ENCODE results near the gene NSF. TPM values are rescaled to one million over a fixed set of nuclear protein-coding genes. Genes with fewer than 3 reads are reported as not detected.
A peak's percentile ranks its signal among the peaks of the same experiment; 100 is the strongest.

Gene NSF
- polyA plus RNA-seq, 1 donor = 29.6 TPM

DNA sequence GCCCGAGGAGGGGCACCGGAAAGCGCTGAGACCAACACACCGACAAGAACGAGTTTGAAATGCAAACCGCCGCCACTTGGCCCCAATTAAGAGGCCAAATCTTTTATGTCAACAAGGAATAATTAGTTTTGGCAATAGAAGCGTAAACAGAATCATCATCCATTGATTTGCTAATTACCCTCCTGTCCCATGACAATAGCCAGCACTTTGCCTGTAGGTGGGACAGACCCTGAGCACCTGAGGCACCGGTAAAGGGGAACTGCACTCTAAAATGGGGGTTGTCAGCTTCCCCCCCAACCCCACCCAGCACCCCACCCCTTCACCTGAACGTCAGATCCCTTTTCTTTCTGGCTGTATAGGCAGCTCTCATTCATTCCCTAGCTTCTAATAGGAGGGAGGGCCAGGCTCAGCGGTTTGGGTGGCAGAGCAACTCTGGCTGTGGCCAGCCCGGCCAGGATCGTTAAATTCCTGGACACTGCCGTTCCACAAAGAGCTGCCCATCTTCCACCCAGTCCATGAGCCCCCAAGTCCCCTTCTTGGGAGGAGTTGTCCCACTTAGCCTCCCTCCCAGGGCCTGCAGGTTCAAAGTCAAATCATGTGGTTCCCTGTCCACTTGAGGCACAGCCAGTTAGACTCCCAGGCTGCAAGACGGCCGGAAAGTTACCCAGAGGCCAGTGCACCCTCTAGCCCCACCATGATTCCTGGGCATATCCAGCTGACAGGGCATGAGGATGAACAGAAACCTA is 182.2 kb downstream of the NSF start:
- no CpG with 5 or more reads among the region's 16 CpGs for WGBS (ENCODE audit: insufficient coverage, low lambda C conversion rate)
- peaks cover 4% of the 10 kb centered on the region for H3K27me3 ChIP-seq (ENCODE audit: control insufficient read depth, insufficient read depth, low read length)
- H3K4me1 ChIP-seq (ENCODE audit: control insufficient read depth, insufficient read depth, low read length) = peaks cover 25% of the 10 kb centered on the region
- DNase-seq = peak in 1 of 2 donors; percentile 40
- peak overlapping the region; percentile 74 for H3K27ac ChIP-seq (ENCODE audit: low read length)
- peaks cover 5% of the 10 kb centered on the region for H3K9me3 ChIP-seq (ENCODE audit: control insufficient read depth, low read depth, low read length)
- no peaks in the 10 kb centered on the region for H3K36me3 ChIP-seq (ENCODE audit: control insufficient read depth, insufficient read depth, low read length)
- peak overlapping the region; percentile 61 for H3K4me3 ChIP-seq (ENCODE audit: low read length)

DNA sequence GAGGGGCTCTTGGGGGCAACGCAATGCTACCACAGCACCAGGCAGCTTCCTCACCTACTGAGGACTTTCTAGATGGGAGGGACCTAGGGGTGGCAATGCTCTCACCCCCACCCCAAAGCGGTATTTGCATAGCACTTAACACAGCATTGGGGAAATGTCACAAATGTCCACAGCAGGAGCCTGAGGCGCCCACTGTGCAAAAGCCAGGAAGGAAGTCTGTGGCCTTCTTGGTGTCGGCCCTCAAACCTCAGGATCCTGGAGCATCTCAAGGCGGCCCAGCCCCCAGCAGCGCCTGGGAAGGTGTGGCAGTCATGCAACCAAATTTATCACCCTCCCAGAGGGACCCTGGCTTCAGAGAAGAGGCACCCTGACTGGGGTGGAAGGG is 182.7 kb downstream of the NSF start:
- Histone ChIP-seq H3K4me1 (ENCODE audit: control insufficient read depth, insufficient read depth, low read length) (peaks cover 25% of the 10 kb centered on the region), H3K36me3 (ENCODE audit: control insufficient read depth, insufficient read depth, low read length) (no peaks in the 10 kb centered on the region), H3K4me3 (ENCODE audit: low read length) (no peak overlapping the region), H3K27ac (ENCODE audit: low read length) (no peak overlapping the region), H3K27me3 (ENCODE audit: control insufficient read depth, insufficient read depth, low read length) (peaks cover 4% of the 10 kb centered on the region), H3K9me3 (ENCODE audit: control insufficient read depth, low read depth, low read length) (peaks cover 5% of the 10 kb centered on the region)
- DNase-seq = no peak
- WGBS (ENCODE audit: insufficient coverage, low lambda C conversion rate) = no CpG with 5 or more reads among the region's 6 CpGs

DNA sequence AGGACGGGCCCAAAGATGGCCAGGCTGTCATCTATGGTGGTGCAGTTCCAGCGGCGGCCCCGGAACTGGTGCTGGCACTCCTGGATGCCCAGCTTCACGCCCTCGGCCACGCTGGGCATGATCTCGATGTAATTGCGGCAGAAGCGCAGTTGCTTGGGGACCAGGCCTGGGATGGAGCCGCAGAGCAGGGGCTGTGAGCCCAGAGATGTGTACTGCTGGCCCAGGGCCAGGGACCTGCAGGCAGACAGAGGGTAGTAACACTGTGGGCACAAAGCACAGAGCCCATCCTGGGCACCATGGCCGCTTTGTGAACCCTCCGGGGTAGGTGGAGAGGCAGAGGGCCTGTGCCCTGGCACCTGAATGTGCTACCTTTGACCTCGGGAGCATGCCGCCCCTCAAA is 183.2 kb downstream of the NSF start:
- WGBS (ENCODE audit: insufficient coverage, low lambda C conversion rate) = no CpG with 5 or more reads among the region's 15 CpGs
- Histone ChIP-seq H3K27ac (ENCODE audit: low read length) (no peak overlapping the region), H3K4me3 (ENCODE audit: low read length) (no peak overlapping the region), H3K9me3 (ENCODE audit: control insufficient read depth, low read depth, low read length) (peaks cover 5% of the 10 kb centered on the region), H3K36me3 (ENCODE audit: control insufficient read depth, insufficient read depth, low read length) (no peaks in the 10 kb centered on the region), H3K4me1 (ENCODE audit: control insufficient read depth, insufficient read depth, low read length) (peaks cover 25% of the 10 kb centered on the region), H3K27me3 (ENCODE audit: control insufficient read depth, insufficient read depth, low read length) (peaks cover 4% of the 10 kb centered on the region)
- no peak for DNase-seq

DNA sequence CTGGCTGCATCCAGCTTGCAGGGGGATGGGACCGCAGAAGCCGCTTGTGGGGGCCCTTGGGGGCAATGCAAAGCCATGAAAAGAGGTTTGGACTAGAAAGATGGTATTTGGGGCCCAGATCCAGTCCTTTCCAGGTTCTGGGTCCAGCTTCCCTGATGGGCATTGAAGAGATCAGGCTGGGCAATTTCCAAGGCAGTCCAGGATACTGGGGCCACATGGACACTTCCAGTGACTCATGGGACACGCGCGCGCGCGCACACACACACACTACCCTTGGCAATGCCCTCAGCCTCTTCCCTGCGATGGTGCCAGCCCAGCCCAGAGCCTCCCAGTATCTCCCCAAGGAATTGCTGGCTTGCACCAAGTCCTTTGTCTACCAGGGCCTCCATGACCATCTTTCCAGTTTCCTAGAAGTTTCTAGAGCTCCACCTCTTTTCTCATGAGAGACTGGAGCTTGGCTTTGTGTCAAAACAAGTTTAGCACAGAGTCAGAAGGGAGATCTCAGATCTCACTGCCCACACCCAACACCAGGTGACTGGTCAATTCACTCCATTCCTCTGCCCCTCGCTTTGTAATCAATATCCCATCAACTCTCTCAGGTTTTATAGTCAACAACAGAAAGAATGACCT is 183.8 kb downstream of the NSF start:
- no CpG with 5 or more reads among the region's 10 CpGs for WGBS (ENCODE audit: insufficient coverage, low lambda C conversion rate)
- Histone ChIP-seq H3K27me3 (ENCODE audit: control insufficient read depth, insufficient read depth, low read length) (peaks cover 4% of the 10 kb centered on the region), H3K4me3 (ENCODE audit: low read length) (no peak overlapping the region), H3K4me1 (ENCODE audit: control insufficient read depth, insufficient read depth, low read length) (peaks cover 25% of the 10 kb centered on the region), H3K27ac (ENCODE audit: low read length) (no peak overlapping the region), H3K9me3 (ENCODE audit: control insufficient read depth, low read depth, low read length) (peaks cover 5% of the 10 kb centered on the region), H3K36me3 (ENCODE audit: control insufficient read depth, insufficient read depth, low read length) (no peaks in the 10 kb centered on the region)
- no peak for DNase-seq

DNA sequence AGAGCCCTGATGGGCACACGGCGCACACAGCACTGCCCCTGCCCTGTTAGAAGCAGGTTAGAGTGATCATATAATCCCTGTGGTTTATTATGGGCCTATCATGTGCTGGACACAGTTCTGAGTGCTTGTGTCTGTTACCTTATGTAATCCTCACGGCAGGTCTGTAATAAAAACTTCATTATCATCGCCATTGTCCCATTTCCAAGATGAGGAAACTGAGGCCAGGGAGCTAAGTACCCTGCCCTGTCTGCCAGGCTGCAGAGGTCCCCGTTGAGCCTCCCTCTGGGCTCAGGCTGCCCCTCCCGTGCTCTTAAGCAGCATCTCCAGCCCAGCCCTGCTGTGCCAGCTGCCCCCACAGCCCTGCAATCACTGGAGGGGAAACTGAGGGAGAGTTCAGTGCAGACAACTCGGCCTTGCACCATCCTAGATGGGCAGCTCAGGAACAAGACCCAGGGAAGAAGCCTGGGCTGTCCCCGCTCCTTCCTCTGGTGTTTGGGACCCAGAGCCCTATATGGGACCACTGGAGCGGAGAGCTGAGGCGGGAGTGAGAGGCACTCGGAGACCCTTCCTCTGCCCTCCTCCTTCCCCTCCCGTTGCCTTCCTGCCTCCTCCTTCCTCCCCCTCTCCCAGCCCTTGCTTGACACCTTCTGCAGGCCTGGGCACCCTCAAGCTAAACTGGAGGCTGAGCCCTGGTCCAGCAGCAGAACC is 186.0 kb downstream of the NSF start:
- H3K36me3 ChIP-seq (ENCODE audit: control insufficient read depth, insufficient read depth, low read length) = no peaks in the 10 kb centered on the region
- H3K4me1 ChIP-seq (ENCODE audit: control insufficient read depth, insufficient read depth, low read length) = peaks cover 9% of the 10 kb centered on the region
- DNase-seq = no peak
- H3K27me3 ChIP-seq (ENCODE audit: control insufficient read depth, insufficient read depth, low read length) = no peaks in the 10 kb centered on the region
- WGBS (ENCODE audit: insufficient coverage, low lambda C conversion rate) = 100% methylated on average over 1 of the region's 12 CpGs
- no peak overlapping the region for H3K27ac ChIP-seq (ENCODE audit: low read length)
- H3K4me3 ChIP-seq (ENCODE audit: low read length) = no peak overlapping the region
- H3K9me3 ChIP-seq (ENCODE audit: control insufficient read depth, low read depth, low read length) = no peaks in the 10 kb centered on the region

DNA sequence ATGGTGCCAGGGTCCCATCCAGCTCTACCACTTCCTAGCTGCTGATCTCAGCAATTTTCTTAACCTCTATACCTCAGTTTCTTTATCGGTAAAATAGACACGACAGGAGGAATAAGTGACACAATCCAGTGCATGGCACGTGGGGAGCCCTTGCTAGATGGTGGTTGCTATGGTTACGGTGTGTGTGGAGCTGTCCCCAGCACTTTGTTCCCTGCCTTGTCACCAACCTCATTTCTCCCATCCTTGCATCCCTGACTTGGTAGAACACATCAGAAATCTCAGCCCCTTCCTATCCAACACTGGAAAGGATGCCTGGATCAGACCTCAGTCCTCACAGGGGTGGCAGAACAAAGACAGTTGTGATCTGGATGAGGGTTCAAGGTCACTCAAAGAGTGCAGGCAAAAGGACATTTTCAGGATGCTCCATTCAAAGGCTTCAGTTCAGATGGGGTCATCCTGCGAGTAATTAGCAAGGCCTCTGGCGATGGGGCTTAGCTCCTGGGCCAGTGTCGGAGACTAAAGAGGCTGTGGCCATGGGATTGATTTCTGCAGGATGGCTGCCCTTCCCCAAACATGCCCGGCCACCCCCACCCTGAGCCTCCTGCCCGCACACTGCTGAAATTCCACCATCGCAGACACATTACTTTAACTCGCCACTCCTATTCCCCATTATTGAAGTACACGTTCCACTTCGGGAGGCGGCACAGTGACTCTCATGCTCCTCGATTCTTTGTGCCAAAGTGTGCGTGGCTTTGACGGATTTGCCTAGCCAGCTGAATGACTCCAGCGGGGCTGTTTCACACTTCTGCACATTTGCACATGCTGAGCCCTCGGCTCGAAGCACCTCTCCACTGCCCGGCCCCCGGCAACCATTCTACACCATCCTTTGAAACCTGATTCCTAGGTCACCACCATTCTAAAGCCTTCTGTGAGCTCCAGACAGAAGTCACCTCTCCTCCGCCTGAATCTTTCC is 187.8 kb downstream of the NSF start:
- Histone ChIP-seq H3K4me1 (ENCODE audit: control insufficient read depth, insufficient read depth, low read length) (peaks cover 6% of the 10 kb centered on the region), H3K36me3 (ENCODE audit: control insufficient read depth, insufficient read depth, low read length) (no peaks in the 10 kb centered on the region), H3K27me3 (ENCODE audit: control insufficient read depth, insufficient read depth, low read length) (no peaks in the 10 kb centered on the region), H3K9me3 (ENCODE audit: control insufficient read depth, low read depth, low read length) (no peaks in the 10 kb centered on the region), H3K4me3 (ENCODE audit: low read length) (no peak overlapping the region), H3K27ac (ENCODE audit: low read length) (no peak overlapping the region)
- 100% methylated on average over 2 of the region's 23 CpGs for WGBS (ENCODE audit: insufficient coverage, low lambda C conversion rate)
- DNase-seq = no peak

DNA sequence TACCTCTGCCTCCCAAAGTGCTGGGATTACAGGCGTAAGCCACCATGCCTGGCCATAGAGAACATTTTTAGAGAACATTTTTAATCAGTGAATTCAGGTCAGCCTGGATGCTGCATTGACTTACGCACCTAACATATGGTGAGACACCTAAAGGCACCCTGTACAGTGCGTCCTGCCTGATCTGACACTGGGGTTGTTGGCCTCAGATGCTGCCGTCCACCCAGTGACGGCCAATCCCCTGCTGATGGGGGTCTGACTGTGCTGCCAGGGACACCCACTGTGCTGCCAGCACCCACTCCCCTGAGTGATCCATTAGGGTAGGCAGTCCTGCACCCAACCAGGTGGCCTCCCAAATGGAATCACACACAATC is 189.5 kb downstream of the NSF start:
- Histone ChIP-seq H3K36me3 (ENCODE audit: control insufficient read depth, insufficient read depth, low read length) (no peaks in the 10 kb centered on the region), H3K27me3 (ENCODE audit: control insufficient read depth, insufficient read depth, low read length) (no peaks in the 10 kb centered on the region), H3K27ac (ENCODE audit: low read length) (no peak overlapping the region), H3K4me1 (ENCODE audit: control insufficient read depth, insufficient read depth, low read length) (peaks cover 8% of the 10 kb centered on the region), H3K9me3 (ENCODE audit: control insufficient read depth, low read depth, low read length) (no peaks in the 10 kb centered on the region), H3K4me3 (ENCODE audit: low read length) (no peak overlapping the region)
- WGBS (ENCODE audit: insufficient coverage, low lambda C conversion rate) = no CpG with 5 or more reads among the region's 5 CpGs
- no peak for DNase-seq

DNA sequence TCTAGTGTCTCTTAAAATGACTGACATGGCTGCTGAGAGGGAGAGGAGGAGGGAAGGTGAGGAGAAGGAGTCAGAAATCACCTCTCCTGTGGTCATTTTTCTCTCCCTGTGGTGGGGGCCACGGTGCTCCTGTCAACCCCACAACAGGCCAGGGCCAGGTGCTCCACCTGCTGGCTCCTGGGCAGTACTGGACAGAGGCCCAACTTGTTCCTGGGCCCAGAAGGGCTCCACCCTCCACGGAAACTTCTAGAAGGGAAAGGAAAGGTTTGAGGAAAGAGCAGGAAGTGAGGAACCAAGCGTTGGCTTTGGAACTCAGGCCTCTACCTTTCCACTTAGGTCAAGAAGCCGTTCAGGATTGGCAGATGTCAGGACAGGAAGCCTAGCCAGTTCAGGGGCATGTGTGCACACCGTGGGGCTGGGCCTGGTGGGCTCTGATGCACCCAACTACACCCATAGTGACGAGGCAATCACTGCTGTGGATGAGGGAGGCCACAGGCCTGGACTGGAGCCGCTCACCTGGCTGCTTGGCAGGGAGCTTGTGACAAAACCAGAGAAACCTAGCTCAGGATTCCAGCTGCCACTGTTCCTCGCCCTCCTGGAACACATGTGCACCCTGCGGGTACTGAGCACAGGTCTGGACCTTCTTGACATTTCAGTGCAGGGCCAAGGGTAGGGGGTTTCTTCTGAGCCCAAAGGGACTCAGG is 191.9 kb downstream of the NSF start:
- H3K9me3 ChIP-seq (ENCODE audit: control insufficient read depth, low read depth, low read length) = no peaks in the 10 kb centered on the region
- H3K36me3 ChIP-seq (ENCODE audit: control insufficient read depth, insufficient read depth, low read length) = no peaks in the 10 kb centered on the region
- H3K4me1 ChIP-seq (ENCODE audit: control insufficient read depth, insufficient read depth, low read length) = peaks cover 8% of the 10 kb centered on the region
- H3K27me3 ChIP-seq (ENCODE audit: control insufficient read depth, insufficient read depth, low read length) = no peaks in the 10 kb centered on the region
- no peak overlapping the region for H3K4me3 ChIP-seq (ENCODE audit: low read length)
- peak; percentile 49 to 50 for DNase-seq
- H3K27ac ChIP-seq (ENCODE audit: low read length) = no peak overlapping the region
- no CpG with 5 or more reads among the region's 9 CpGs for whole genome bisulfite sequencing (ENCODE audit: insufficient coverage, low lambda C conversion rate)

DNA sequence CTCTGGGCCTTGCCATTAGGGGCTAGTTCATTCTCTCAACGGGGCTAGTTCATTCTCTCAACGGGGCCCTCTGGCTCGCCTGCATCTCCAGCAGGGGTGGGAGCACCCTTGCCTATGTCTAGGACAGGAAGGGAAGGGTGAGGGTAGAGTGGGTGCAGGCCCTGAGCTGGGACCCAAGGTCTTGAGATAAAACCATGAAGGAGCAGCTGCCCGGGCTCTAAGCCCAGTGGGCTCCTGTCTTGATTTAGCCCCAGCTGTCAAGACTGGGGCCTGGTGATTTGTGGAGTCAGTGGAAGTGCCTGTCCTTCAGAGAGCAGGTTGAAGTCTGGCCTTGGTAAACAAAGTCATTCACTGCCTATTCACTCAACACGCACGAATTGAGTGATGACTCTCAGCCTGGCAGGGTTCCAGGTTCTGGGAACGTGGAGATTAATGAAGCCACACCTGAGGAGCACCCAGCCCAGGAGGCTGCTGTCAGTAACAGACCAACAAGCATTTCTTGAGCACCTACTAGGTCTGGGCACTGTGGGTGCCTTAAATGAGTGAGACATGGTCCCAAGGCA is 192.6 kb downstream of the NSF start:
- peaks cover 8% of the 10 kb centered on the region for H3K4me1 ChIP-seq (ENCODE audit: control insufficient read depth, insufficient read depth, low read length)
- no peaks in the 10 kb centered on the region for H3K9me3 ChIP-seq (ENCODE audit: control insufficient read depth, low read depth, low read length)
- H3K27me3 ChIP-seq (ENCODE audit: control insufficient read depth, insufficient read depth, low read length) = no peaks in the 10 kb centered on the region
- H3K27ac ChIP-seq (ENCODE audit: low read length) = no peak overlapping the region
- H3K4me3 ChIP-seq (ENCODE audit: low read length) = no peak overlapping the region
- no CpG with 5 or more reads among the region's 7 CpGs for WGBS (ENCODE audit: insufficient coverage, low lambda C conversion rate)
- H3K36me3 ChIP-seq (ENCODE audit: control insufficient read depth, insufficient read depth, low read length) = no peaks in the 10 kb centered on the region
- peak; percentile 54 to 83 for DNase-seq
